NCI-H510A (cell line): ENCODE measurements around the gene CNTNAP1.
A peak's percentile ranks its signal among the peaks of the same experiment; 100 is the strongest.
"Not testable (repeated sequence)": the region's sequence is repeated elsewhere in the genome, so short reads cannot be mapped to it uniquely, and the experiment has no call there.

Experiments used
- DNase-seq: peaks from one replicate; lab custom pipeline; 2025; lab: John Stamatoyannopoulos, UW

CNTNAP1 gene

DNA sequence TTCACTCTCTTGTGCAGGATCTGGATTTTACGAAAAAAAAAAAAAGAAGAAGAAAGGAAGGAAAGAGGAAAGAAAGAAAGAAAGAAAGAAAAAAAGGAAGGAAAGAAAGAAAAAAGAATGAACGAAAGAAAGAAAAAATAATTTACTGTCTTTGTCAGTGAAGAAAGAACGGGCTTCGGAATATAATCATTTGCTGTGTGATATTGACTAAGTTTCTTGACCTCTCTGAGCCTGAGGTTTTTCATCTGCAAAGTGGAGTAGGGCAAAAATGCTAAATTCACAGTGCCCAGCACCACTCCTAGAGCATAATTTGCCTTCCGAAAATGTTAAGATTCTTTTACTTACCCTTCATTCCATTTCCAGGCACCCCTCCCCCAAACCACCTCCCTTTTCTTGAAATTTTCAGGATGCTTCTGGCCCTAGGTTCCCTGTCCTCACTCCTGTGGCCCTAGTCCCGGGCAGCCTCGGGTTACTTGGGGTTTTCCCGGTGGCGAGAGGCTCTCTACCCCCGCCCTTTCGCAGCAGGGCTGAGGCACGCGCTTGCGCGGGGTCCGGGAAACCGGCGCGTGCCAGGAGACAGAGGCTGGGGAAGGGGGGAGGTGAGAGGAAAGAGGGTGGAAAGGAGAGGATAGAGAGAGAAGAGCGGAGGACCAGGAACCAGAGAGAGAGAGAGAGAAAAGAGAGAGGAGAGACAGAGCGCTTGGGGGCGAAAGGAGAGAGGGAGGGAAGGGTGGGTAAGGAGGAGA is at the start of gene CNTNAP1:
Gene CNTNAP1 (plus strand): TSS at position 556 of the 746 bp plus-strand sequence. CDS start 299 bp downstream, outside the sequence.
- DNase-seq, result peak; percentile 57

DNA sequence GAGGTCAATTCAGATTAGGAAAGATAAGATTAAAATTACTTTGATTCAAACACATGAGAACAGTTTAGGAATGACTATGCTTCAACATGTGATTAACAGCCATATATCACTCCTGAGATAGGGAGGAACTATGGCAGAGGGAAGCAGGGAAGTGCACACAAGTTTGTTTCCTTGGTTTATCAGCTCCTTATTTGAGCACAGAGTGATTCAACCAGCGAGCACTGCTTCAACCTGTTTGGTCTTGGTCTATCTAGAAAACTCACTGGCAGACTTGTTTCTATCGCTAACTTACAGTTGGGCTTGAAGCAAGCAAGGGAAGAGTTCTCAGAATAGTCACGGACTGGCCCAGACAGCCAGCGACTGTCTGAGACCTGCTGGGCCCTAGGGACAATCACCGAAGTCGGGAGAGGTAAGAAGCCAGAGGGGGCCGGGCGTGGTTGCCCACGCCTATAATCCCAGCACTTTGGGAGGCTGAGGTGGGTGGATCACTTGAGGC is 49.3 kb upstream of the CNTNAP1 start:
- DNase-seq, result no peak

DNA sequence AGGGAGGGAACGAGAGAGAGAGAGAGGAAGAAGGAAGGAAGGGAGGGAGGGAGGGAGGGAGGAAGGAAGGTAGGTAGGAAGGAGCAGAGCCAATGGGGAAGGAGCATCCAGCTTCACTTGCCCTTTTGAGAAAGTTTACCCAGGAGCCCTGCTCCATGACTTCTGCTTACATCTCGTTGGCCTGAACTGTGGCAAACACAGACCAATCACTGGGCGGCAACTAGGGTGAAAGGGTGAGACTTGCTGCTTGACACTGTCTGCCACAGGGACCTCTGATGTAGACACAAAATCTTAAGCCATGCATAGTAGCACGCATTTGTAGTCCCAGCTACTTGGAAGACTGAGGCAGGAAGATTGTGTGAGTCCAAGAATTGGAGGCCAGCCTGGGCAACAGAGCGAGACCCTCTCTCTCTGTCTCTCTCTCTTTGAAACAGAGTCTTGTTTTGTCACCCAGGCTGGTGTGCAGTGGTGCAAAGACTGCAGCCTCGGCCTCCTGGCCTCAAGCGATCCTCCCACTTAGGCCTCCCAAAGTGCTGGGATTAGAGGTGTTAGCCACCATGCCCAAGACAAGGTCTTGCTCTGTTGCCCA is 42.7 kb upstream of the CNTNAP1 start:
- no peak for DNase-seq

DNA sequence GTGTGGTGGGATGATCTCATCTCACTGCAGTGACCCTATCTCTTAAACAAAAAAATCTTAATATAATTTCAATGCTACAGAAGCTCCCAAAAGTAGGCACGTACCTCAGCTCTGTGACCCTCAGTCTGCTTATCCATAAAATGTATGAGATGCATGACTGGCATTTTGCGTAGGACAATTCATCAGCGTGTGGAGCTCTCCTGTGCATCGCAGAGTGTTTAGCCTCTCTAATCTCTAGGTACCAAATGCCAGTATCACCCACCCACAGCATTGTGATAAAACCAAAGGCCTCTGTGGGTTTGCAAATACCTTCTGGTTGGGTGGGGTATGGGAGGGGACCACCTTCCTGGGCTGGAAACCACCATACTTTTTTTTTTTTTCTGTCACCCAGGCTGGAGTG is 42.2 kb upstream of the CNTNAP1 start:
- no peak for DNase-seq

DNA sequence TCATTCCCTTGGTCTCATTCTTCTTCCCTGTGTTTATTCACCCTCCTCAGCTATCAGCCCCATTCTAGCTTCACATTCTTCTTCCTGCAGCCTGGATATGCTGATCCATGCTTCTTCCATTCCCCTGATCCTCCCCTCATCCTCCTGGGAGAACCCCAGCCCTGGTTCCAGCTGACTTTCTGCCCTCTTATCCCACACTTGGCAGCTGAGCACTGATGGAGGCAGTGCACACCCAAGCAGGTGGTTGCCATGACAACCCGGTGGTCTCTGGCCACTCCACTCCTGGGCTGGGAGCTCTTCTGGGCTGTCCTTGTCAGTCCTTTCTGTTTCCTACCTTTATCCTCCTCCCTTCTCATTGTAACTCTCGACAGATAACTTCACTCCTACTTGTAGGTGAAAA is 40.0 kb upstream of the CNTNAP1 start:
- DNase-seq, result no peak

DNA sequence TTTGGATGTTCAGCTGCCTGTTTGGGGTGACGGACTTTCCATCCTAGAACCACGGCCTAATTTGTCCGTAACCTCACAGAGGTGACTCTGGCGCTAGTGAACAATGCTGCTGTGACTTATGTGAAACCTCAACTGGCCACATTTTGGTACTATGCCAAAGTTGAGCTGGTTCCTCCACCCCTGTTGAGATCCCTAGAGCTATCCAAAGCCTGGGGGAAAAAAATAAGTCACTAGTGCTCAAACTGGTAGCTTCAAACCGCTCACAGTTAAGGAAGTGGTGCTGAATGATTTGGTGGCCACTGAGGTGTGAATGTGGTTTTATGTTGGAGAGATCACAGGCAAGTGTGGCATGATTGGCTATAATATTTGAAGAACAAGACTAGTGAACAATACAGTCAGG is 34.6 kb upstream of the CNTNAP1 start:
- DNase-seq, result no peak

DNA sequence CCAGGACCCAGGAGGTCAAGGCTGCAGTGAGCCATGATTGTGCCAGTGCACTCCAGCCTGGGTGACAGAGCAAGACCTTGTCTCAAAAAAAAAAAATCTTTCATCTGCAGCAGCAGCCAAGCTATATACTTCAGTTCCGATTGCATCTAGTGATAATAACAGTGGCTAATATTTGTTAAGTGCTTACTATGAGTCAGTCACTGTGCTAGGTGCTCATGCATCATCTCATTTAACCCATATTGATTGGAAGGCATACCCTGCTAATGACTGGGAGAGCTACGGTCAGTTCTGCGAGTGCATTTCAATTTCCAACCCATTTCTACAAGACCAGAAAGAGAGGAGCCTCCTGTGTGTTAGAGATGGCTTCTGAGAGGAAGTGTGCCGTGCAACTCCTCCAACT is 30.9 kb upstream of the CNTNAP1 start:
- DNase-seq, result no peak

DNA sequence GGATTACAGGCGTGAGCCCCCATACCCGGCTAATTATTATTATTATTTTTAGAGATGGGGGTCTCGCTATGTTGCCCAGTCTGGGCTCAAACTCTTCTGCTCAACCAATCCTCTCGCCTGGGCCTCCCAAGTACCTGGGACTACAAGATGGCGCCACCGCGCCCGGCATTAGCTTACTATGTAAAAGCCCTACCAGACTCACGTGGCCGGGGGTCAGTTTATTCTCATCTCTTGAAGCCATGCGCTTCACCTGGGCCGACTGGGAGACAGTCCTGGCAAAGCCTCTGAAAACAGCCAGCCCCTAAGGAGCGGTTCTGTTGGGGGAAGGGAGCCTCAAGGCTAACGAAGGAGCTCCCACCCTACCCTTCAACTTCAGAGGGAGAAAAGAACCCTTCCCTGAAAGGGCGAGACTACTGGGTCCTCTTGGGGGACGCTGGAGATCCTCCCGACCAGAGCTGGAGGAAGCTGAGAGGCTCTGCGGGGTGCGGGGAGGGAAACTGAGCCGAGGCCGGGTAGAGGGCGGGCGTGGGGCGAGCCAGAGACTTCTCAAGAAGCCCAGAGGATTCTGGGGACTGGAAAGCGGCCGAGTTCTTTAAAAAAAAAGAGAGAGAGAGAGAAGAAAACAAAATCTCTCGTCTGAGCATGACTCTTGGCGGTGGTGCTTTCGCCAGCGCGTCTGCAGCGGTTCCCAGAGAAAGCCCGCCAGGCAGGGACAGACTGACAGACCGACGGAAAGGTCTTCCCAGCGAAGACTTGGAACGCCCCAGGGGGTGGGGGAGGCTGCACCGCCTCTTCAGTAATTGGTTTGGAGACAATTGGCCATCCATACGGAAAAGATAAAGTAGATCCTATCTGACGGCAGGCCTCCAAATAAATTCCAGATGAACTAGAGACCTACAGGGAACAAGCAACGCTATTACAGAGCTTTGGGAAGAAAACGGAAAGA is 28.9 kb upstream of the CNTNAP1 start:
- DNase-seq, result no peak

DNA sequence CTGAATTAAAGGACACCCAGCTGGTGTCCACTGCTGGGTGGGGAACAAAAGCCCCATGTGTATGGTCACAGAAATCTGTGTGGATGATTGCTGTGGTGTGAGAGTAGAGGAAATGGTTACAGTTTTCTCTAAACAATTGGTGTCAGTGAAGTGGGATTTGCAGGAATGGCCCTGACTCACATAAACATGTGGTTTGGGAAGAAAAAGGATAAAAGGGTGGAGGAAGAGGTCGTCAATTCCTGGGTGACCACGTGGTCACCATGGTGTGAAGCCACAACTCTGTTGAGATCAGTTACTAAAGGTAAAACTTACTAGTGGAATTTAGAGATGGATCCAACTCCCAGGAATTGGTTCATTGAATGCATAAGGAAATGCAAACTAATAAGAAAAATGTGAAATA is 26.8 kb upstream of the CNTNAP1 start:
- no peak for DNase-seq

DNA sequence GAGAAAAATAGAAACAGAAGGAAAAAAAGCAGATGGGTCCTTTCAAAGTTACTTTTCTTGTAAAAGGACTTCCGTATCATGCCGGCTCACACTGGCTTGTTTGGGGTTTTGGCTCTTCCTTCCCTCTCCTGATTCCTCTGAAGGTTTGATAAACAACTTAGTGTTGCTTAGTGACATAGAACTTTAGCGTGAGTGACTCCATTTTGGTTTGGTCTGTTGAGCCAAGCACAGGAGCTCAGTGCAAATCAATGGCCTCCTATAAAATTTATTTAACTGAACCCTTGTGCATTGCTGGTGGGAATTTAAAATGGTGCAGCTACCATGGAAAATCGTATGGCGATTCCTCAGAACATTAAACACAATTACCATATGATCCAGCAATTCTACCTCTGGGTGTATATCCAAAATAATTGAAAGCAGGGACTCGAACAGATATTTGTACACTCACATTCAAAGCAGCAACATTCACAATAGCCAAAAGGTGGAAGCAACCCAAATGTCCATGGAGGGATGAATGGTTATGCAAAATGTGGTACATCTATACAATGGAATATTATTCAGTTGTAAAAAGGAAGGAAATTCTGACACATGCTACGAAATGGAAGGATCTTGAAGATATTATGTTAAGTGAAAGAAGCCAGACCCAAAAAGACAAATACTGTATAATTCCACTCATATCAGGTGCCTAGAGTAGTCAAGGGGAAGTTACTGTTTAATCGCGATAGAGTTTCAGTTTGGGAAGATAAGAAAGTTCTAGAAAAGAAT is 24.3 kb upstream of the CNTNAP1 start:
- no peak for DNase-seq

DNA sequence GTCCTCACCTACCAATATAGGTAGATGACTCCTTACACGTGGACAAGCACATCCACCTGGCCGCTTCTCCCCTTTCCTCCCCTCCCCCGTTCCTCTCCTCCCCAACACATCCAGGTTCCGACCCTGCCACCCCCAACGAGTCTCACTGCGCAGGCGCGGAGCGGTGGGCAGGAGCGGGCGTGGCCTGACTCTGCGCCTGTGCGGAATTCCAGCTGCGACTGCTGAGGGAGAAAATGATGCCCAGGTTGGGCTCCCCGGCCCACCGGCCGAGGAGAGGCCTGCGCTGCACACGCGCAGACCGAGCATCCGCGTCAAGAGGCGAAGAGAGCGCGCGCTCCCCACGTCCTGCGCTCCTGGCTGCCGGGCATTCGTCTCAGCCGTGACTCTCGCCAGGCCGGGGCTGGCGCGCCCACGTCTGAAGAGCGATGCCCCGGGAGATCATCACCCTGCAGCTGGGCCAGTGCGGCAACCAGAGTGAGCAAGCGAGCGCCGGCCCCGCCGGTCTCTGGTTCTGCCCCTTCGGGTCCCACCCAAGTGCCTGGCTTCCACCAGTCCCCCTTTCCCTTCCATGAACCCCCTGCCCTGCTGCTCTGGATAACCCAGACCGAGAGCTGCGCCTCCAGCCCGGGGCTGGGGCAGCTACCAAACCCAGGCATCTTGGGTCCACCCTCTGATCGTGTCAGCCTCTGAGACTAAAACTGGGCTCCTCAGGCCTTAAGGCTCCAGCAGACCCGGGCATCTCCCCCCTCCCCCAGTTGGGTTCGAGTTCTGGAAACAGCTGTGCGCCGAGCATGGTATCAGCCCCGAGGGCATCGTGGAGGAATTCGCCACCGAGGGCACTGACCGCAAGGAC is 23.0 kb upstream of the CNTNAP1 start, which contains the start of gene TUBG2:
Gene TUBG2 (plus strand): TSS at position 206 of the 853 bp plus-strand sequence. CDS start 220 bp downstream, at position 426.
- peak; percentile 94 for DNase-seq

DNA sequence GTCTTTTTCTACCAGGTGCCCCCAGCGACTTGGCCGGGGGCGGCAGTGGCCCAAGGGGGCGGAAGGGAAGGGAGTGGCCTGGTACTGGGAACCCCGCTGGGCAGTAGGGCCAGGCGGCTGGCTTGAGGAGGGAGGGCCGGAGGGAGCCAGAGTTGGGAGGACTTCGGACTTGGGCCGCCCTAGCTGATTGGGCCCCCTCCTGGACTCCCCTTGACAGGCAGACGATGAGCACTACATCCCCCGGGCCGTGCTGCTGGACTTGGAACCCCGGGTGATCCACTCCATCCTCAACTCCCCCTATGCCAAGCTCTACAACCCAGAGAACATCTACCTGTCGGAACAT is 22.4 kb upstream of the CNTNAP1 start:
- not testable (repeated sequence) for DNase-seq

DNA sequence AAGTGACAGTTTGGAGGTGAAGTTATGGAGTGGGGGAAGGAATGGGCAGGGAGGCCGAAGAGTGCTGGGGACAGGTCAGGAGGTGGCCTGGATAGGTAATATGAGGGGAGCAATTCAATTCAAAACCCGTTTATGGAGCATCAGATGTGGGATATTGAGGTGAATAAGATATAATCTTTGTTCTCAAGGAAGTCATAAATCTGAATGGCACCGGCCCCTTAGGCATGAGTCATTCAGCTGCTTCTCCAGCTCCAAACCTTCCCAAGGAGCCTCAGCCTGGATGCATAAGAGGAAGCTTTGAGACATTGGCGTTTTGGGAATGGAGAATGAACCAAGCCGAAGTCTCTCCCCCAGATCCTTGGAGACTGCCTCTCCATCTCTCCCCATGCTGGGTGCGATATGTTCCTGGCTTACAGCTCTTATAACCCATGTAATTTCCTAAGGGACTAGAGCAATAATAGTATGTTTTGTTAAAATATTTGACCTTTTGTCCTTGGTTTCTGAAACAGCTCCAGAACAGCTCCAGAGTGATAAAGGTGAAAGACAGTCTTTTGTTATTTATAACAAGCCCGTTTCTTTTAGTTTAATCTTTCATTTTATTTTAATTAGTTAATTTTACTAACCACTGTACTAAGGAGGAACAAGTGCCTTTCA is 21.5 kb upstream of the CNTNAP1 start:
- no peak for DNase-seq

DNA sequence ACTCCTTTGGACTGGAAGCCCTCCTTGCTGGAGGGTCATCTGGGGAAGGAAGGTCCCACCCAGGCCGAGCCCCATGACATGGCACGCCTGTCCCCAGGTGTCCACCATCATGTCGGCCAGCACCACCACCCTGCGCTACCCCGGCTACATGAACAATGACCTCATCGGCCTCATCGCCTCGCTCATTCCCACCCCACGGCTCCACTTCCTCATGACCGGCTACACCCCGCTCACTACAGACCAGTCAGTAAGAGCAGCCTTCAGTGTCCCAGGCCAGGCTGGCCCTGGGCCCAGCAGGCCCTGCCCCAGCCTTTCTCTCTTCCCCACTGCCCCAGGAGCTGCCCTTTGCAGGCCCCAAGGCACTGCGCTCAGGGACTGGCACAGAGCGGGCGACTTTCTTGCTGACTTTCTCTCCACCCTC is 16.7 kb upstream of the CNTNAP1 start:
- no peak for DNase-seq

DNA sequence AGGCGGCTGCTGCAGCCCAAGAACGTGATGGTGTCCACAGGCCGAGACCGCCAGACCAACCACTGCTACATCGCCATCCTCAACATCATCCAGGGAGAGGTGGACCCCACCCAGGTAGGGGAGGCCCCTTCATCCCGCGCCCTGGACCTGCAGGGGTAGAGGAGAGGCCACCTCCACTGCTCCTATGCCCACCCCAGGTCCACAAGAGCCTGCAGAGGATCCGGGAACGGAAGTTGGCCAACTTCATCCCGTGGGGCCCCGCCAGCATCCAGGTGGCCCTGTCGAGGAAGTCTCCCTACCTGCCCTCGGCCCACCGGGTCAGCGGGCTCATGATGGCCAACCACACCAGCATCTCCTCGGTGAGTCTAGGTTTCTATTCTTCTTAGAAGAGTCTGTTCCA is 16.2 kb upstream of the CNTNAP1 start:
- not testable (repeated sequence) for DNase-seq

DNA sequence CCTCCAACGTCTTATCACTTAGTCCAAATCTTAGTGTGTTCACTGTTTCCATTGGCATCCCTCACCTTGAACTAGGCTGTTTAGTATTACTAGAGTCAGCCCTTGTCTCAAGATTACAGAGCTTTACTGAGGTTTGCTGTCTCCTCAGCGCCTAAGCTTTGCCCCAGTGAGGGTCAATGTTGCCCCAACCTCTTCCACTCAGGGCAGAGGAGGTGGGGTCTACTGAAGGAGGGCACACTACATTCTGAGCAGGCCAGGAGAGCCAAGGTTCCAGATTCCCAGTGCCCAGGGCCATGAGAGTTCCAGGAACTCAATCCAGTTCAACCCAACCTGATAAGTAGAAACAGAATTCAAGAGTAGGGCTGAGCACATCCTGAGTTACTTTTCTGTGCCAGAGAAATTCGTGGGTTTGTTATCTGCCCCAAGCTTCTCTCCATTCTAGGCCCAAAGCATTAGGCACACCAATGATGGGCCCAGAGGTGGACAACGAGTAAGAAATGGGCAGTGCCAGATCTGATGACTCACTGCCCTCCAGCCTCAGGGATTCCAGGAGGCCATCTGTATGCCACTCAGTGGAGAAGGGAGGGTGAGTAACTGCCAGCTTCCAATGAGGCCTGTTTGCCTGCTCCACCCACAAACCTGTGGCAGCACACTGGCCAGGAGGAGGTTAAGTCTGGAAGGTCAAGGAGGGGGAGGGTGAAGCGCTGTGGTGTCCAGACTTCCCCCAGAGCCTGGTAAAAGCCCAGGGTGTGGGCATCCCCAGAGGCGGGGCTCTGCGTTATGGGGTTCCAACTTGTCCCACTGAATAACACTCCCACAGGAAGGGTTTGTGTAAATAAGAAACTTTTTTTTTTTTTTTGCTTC is 15.0 kb upstream of the CNTNAP1 start:
- DNase-seq, result no peak

DNA sequence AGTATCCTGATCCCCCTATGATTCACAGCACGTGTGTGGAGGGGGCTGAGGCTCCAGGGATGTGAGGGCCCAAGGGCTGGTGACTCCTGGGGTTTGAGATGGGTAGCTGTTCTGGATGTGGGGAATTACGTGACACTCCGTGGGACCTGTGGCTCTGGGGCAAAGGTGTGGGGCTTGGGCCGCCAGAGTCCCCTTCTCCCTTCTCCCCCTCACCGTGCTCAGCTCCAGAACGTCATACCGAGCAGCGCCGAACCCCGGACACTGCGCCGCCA is 12.7 kb upstream of the CNTNAP1 start:
- no peak for DNase-seq

DNA sequence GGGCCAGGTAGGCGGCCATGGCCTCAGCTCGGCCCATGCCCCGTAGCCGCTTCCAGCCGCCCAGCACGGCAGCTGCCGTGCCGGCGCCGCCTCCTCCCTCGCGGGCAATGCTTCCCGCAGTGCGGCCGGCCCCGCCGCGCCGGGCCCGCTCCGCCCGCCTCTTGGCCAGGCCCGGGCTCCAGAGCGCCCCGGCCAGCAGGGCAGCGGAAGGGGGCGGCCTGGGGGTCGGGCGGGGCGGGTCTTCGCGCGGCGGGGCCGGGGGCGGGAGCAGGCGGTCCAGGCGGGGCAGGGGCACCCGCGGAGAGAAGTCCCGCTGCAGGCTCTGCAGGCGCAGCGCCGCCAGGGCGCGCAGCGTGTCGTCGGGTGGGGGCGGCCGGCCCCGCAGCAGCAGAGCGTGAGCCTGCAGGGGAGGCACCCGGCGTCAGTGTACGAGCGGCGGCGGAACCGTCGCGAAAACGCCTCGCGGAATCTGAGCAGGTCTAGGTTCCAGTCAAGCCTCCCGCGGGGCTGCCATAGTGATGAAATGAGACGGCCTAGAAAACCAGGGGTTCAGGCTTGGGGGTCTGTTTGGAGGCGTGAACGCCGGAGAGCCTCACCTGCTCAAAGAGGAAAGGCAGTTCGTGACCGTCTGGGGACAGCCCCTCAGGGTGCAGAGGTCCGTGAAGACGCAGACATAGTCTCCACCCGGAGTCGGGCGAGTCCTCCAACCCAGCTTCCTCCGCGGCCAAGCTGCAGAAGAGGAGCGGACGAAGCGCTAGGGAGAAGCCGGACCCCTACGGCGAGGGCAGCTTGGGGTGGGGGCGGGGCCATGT is 12.1 kb upstream of the CNTNAP1 start:
- no peak for DNase-seq
